T-helper 2 cell treated with Interferon-gamma antibody and Interleukin-4, amounts not matched to agents 5 μg/mL and 100 μg/mL, for 36 hours (primary cell): ENCODE results near the gene SRSF7.
"Not testable (repeated sequence)": the region's sequence is repeated elsewhere in the genome, so short reads cannot be mapped to it uniquely, and the experiment has no call there.

Source experiments
- DNase-seq: peaks from one replicate; pipeline ENCODE4 v3.0.0; 2021; ENCODE audit warnings: low spot score
- H3K27ac Mint-ChIP-seq: one replicate; pipeline ENCODE4 v1.8.0; 2021; ENCODE audit warnings: mild to moderate bottlenecking, mixed read lengths
- H3K27me3 Mint-ChIP-seq: one replicate; pipeline ENCODE4 v1.8.0; 2021; ENCODE audit warnings: low read depth, mixed read lengths
- H3K36me3 Mint-ChIP-seq: one replicate; pipeline ENCODE4 v1.8.0; 2021; ENCODE audit warnings: low read depth, mixed read lengths
- H3K4me1 Mint-ChIP-seq: one replicate; pipeline ENCODE4 v1.8.0; 2021; ENCODE audit warnings: low read depth, mixed read lengths
- H3K4me3 Mint-ChIP-seq: one replicate; pipeline ENCODE4 v1.8.0; 2022; ENCODE audit warnings: mild to moderate bottlenecking, moderate library complexity, mixed read lengths
- H3K9me3 Mint-ChIP-seq: one replicate; pipeline ENCODE4 v1.8.0; 2021; ENCODE audit warnings: mixed read lengths

Gene SRSF7

GRCh38 chr2:38731684-38732221, 19.4 kb downstream of the SRSF7 start:
- H3K4me3 Mint-ChIP-seq, result no peak overlapping the region
- no peak for DNase-seq
- peaks cover 36% of the 10 kb centered on the region for H3K36me3 Mint-ChIP-seq
- H3K4me1 Mint-ChIP-seq, result peaks cover 2% of the 10 kb centered on the region
- no peaks in the 10 kb centered on the region for H3K27me3 Mint-ChIP-seq
- no peaks in the 10 kb centered on the region for H3K9me3 Mint-ChIP-seq
- H3K27ac Mint-ChIP-seq, result no peak overlapping the region

DNA sequence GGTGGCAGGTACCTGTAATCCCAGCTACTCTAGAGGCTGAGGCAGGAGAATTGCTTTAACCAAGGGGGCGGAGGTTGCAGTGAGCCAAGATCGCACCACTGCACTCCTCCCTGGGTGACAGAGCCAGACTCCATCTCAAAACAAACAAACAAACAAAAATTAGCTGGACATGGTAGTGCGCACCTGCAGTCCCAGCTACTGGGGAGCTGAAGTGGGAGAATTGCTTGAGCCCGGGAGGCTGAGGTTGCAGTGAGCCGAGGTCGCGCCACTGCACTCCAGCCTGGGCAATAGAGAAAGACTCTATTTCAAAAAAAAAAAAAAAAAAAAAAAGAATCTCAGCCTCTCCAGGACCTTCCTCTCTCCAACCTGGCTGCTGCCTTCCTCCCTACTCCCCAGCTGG, 20.1 kb downstream of the SRSF7 start:
- Mint-ChIP-seq H3K27ac (no peak overlapping the region), H3K27me3 (no peaks in the 10 kb centered on the region), H3K9me3 (no peaks in the 10 kb centered on the region), H3K4me1 (peaks cover 2% of the 10 kb centered on the region), H3K4me3 (no peak overlapping the region), H3K36me3 (peaks cover 34% of the 10 kb centered on the region)
- DNase-seq, result no peak

DNA sequence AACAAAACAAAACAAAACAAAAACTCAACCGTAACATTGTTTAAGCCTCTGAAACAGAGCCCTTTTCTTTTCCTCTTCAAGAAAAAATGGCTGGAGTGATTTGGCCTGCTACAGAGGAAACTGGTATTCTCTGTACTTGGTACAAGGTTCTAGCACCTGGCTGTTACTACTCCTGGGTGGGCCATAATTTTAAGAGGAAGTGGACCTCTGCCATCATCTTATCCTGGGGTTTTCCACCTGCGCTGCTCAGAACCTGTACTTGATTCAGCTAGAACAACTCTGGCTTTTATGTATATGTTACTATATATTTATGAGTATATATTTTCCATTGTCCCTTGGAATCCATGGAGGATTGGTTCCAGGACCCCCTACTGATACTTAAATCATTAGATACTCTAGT, 22.5 kb downstream of the SRSF7 start:
- DNase-seq, result no peak
- H3K27me3 Mint-ChIP-seq, result no peaks in the 10 kb centered on the region
- peaks cover 10% of the 10 kb centered on the region for H3K4me1 Mint-ChIP-seq
- H3K9me3 Mint-ChIP-seq, result no peaks in the 10 kb centered on the region
- H3K4me3 Mint-ChIP-seq, result no peak overlapping the region
- no peak overlapping the region for H3K27ac Mint-ChIP-seq
- H3K36me3 Mint-ChIP-seq, result peaks cover 30% of the 10 kb centered on the region

DNA sequence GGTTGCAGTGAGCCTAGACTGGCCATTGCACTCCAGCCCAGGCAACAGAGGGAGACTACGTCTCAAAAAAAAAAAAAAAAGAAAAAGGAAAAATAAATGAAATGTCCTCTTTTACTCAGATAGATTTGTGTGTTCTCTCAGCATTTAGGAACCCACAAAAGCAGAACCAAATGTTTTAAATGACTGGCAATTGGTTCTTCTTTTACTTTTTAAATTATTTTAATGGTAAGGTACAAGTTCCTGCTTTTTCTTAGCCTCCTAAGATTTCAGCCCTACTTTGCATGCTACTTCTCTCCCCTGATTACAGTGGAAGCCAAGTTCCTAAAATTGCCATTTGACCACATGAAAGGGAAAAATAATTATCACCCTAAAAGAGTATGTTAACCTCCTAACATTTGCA, 23.5 kb downstream of the SRSF7 start:
- no peak overlapping the region for H3K4me3 Mint-ChIP-seq
- no peak overlapping the region for H3K27ac Mint-ChIP-seq
- H3K9me3 Mint-ChIP-seq, result no peaks in the 10 kb centered on the region
- peaks cover 26% of the 10 kb centered on the region for H3K36me3 Mint-ChIP-seq
- no peak for DNase-seq
- no peaks in the 10 kb centered on the region for H3K27me3 Mint-ChIP-seq
- peaks cover 18% of the 10 kb centered on the region for H3K4me1 Mint-ChIP-seq

DNA sequence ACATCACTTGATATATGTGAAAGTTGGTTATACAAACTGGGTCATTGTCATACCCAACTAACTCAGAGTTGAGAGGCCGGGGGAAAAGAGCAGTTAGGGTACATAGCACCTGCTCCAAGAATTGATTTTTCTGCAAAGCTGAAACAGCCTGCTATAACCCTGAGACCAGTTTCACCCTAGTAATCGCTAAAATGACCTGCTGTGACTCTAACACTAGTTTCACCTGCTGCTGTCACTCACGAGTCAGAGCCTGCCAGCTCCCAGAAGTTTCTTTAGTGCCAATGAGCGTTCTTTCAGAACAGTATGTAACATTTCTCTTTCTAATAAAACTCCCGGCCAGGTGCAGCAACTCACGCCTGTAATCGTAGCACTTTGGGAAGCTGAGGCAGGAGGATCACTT, 28.0 kb downstream of the SRSF7 start:
- Mint-ChIP-seq H3K27ac (no peak overlapping the region), H3K36me3 (peaks cover 35% of the 10 kb centered on the region), H3K9me3 (peaks cover 6% of the 10 kb centered on the region), H3K4me3 (peak overlapping the region; percentile 41), H3K4me1 (peaks cover 42% of the 10 kb centered on the region), H3K27me3 (no peaks in the 10 kb centered on the region)
- DNase-seq, result no peak

- peak; percentile 69 for DNase-seq
- H3K36me3 Mint-ChIP-seq, result peaks cover 38% of the 10 kb centered on the region
- no peaks in the 10 kb centered on the region for H3K27me3 Mint-ChIP-seq
- peaks cover 42% of the 10 kb centered on the region for H3K4me1 Mint-ChIP-seq
- H3K27ac Mint-ChIP-seq, result peak overlapping the region; percentile 58
- peak overlapping the region; percentile 41 for H3K4me3 Mint-ChIP-seq
- peaks cover 6% of the 10 kb centered on the region for H3K9me3 Mint-ChIP-seq
Observed at GRCh38 chr2:38722271-38723061, 28.7 kb downstream of the SRSF7 start.

GRCh38 chr2:38720613-38721241, 30.4 kb downstream of the SRSF7 start:
- Mint-ChIP-seq H3K4me1 (peaks cover 41% of the 10 kb centered on the region), H3K27ac (peak overlapping the region; percentile 64), H3K4me3 (peak overlapping the region; percentile 33), H3K27me3 (no peaks in the 10 kb centered on the region), H3K36me3 (peaks cover 43% of the 10 kb centered on the region), H3K9me3 (peaks cover 6% of the 10 kb centered on the region)
- DNase-seq, result no peak

- H3K36me3 Mint-ChIP-seq, result peaks cover 42% of the 10 kb centered on the region
Observed at GRCh38 chr2:38719706-38720105, 31.5 kb downstream of the SRSF7 start.

GRCh38 chr2:38718601-38719000, 32.6 kb downstream of the SRSF7 start:
- Mint-ChIP-seq H3K4me3 (no peak overlapping the region), H3K4me1 (peaks cover 46% of the 10 kb centered on the region), H3K36me3 (peaks cover 47% of the 10 kb centered on the region), H3K9me3 (peaks cover 6% of the 10 kb centered on the region), H3K27me3 (no peaks in the 10 kb centered on the region), H3K27ac (no peak overlapping the region)
- no peak for DNase-seq

More at GRCh38 chr2:38719706-38720105, 31.5 kb downstream of the SRSF7 start:
- H3K27ac Mint-ChIP-seq, result no peak overlapping the region
- no peak overlapping the region for H3K4me3 Mint-ChIP-seq
- H3K9me3 Mint-ChIP-seq, result peaks cover 6% of the 10 kb centered on the region
- peaks cover 43% of the 10 kb centered on the region for H3K4me1 Mint-ChIP-seq
- H3K27me3 Mint-ChIP-seq, result no peaks in the 10 kb centered on the region
- DNase-seq, result no peak

GRCh38 chr2:38716185-38716584, 35.0 kb downstream of the SRSF7 start:
- Mint-ChIP-seq H3K27ac (peak overlapping the region; percentile 11), H3K36me3 (peaks cover 59% of the 10 kb centered on the region), H3K27me3 (no peaks in the 10 kb centered on the region), H3K4me3 (no peak overlapping the region), H3K4me1 (peaks cover 40% of the 10 kb centered on the region), H3K9me3 (peaks cover 11% of the 10 kb centered on the region)
- DNase-seq, result no peak

- peaks cover 53% of the 10 kb centered on the region for H3K36me3 Mint-ChIP-seq
- not testable (repeated sequence) for H3K4me3 Mint-ChIP-seq, DNase-seq, H3K9me3 Mint-ChIP-seq, H3K27me3 Mint-ChIP-seq
- peaks cover 34% of the 10 kb centered on the region for H3K4me1 Mint-ChIP-seq
- H3K27ac Mint-ChIP-seq, result peak overlapping the region; percentile 80
Observed at GRCh38 chr2:38714941-38715340, 36.2 kb downstream of the SRSF7 start.

- Mint-ChIP-seq H3K27ac (peak overlapping the region; percentile 58), H3K9me3 (peaks cover 5% of the 10 kb centered on the region), H3K4me3 (no peak overlapping the region), H3K4me1 (peaks cover 47% of the 10 kb centered on the region), H3K27me3 (no peaks in the 10 kb centered on the region), H3K36me3 (peaks cover 58% of the 10 kb centered on the region)
- no peak for DNase-seq
Observed at GRCh38 chr2:38713338-38713737, 37.8 kb downstream of the SRSF7 start.

GRCh38 chr2:38712871-38713270, 38.3 kb downstream of the SRSF7 start:
- Mint-ChIP-seq H3K4me3 (no peak overlapping the region), H3K9me3 (peaks cover 5% of the 10 kb centered on the region), H3K4me1 (peaks cover 47% of the 10 kb centered on the region), H3K36me3 (peaks cover 55% of the 10 kb centered on the region), H3K27ac (peak overlapping the region; percentile 58), H3K27me3 (no peaks in the 10 kb centered on the region)
- no peak for DNase-seq

GRCh38 chr2:38712413-38712812, 38.7 kb downstream of the SRSF7 start:
- H3K27me3 Mint-ChIP-seq, result no peaks in the 10 kb centered on the region
- peaks cover 5% of the 10 kb centered on the region for H3K9me3 Mint-ChIP-seq
- DNase-seq, result no peak
- H3K4me3 Mint-ChIP-seq, result no peak overlapping the region
- H3K4me1 Mint-ChIP-seq, result peaks cover 49% of the 10 kb centered on the region
- peaks cover 54% of the 10 kb centered on the region for H3K36me3 Mint-ChIP-seq
- H3K27ac Mint-ChIP-seq, result peak overlapping the region; percentile 3
